K562 (cell line): ENCODE data around the gene NCF2.

Experiments used
- CBFB ChIP-seq: sonication (generic); formaldehyde crosslinking; IDR thresholded peaks from 2 replicates; pipeline ENCODE4 v1.4.0; 2020; ENCODE audit warnings: mild to moderate bottlenecking, missing genetic modification reagents
- EP300 ChIP-seq: IDR thresholded peaks from 2 replicates; pipeline ENCODE4 v1.6.1; 2012; ENCODE audit warnings: low read length, improper control_type of control experiment
- ERF ChIP-seq: fragments of 450-650 bp; formaldehyde crosslinking; IDR thresholded peaks from 2 replicates; pipeline ENCODE4 v1.4.0; 2020; ENCODE audit warnings: mild to moderate bottlenecking, mixed read lengths
- KDM5B ChIP-seq: fragments of 200-600 bp; sonication (generic); IDR thresholded peaks from 2 replicates; pipeline ENCODE4 v1.6.1; 2012; ENCODE audit warnings: low read depth, mild to moderate bottlenecking, moderate library complexity, low read length, control low read depth, inconsistent platforms; ENCODE audit not compliant: insufficient replicate concordance
- NFRKB ChIP-seq: fragments of 450-650 bp; IDR thresholded peaks from 2 replicates; pipeline ENCODE4 v1.6.1; 2016; ENCODE audit warnings: low read depth
- SETDB1 ChIP-seq: IDR thresholded peaks from one replicate; pipeline ENCODE4 v1.6.1; 2012; ENCODE audit warnings: low read length, control low read depth, inconsistent platforms
- SRSF1 ChIP-seq: fragments of 200-400 bp; formaldehyde crosslinking; IDR thresholded peaks from 2 replicates; pipeline ENCODE4 v1.6.1; 2017; ENCODE audit warnings: mild to moderate bottlenecking, low read depth, low read length, moderate library complexity
- TARDBP ChIP-seq: fragments of 450-650 bp; IDR thresholded peaks from 2 replicates; pipeline ENCODE4 v1.6.1; 2016
- TBP ChIP-seq: optimal IDR thresholded peaks from 2 replicates; pipeline ENCODE3; 2011; ENCODE audit warnings: low read depth, low read length, improper control_type of control experiment
- WHSC1 ChIP-seq: IDR thresholded peaks from one replicate; pipeline ENCODE4 v1.6.1; 2012; ENCODE audit warnings: low read length, control low read depth, inconsistent platforms
- TF ChIP-seq, protein P1 (sequence below): sonication (generic); formaldehyde crosslinking; IDR thresholded peaks from 2 replicates; pipeline ENCODE4 v1.8.0; 2022; ENCODE audit warnings: mild to moderate bottlenecking, low read depth, missing genetic modification reagents
- TF ChIP-seq, protein P2 (sequence below), 3 experiments: IDR thresholded peaks in 2 of 3; conservative IDR thresholded peaks in 1 of 3; 2 replicates each; pipeline ENCODE4 v1.5.1; 2011 to 2012; ENCODE audit warnings: low read length in 3 of 3, mild to moderate bottlenecking in 3 of 3, control low read depth in 2 of 3, improper control_type of control experiment in 1 of 3, inconsistent platforms in 1 of 3, low read depth in 1 of 3, mixed read lengths in 1 of 3, moderate library complexity in 1 of 3; ENCODE audit not compliant: insufficient read depth in 2 of 3
- TF ChIP-seq, protein P3 (sequence below): fragments of 450-650 bp; IDR thresholded peaks from 2 replicates; pipeline ENCODE4 v1.6.1; 2018; ENCODE audit warnings: mild to moderate bottlenecking, low read depth; ENCODE audit not compliant: partially characterized antibody
- TF ChIP-seq, protein P4 (sequence below), 2 experiments: fragments of 200-800 bp in 1 of 2; sonication (Bioruptor generic) in 1 of 2; sonication (generic) in 1 of 2; formaldehyde crosslinking in 1 of 2; IDR thresholded peaks in 1 of 2; conservative IDR thresholded peaks in 1 of 2; 2 replicates each; pipeline versions ENCODE4 v1.5.0 to v1.6.1; 2016 to 2020; ENCODE audit warnings: missing compliant biosample characterization in 1 of 2, missing genetic modification characterization in 1 of 2, missing genetic modification reagents in 1 of 2

DNA sequence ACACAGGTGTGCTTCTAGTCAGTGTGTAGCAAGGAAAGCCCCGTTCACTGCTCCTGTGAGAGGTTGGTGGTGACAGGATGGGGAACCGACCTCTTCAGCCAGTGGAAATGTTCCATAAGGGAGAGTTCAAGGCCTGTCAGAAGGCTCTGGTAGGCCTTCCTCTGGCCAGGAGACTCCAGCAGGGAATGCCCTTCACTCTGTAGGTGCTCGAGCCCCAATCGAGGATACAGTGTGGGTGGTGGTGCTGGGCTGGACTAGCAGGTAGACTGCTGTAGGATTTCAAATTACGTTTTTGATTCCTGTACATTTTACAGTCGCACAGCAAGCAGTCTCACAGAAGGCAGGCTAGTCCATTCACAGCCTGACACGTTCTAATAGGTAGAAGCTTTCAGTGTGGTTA, 37.8 kb downstream of the NCF2 start:
- no peak for TF ChIP-seq TARDBP
- no peak for TF ChIP-seq TBP
- TF ChIP-seq, protein P1, sequence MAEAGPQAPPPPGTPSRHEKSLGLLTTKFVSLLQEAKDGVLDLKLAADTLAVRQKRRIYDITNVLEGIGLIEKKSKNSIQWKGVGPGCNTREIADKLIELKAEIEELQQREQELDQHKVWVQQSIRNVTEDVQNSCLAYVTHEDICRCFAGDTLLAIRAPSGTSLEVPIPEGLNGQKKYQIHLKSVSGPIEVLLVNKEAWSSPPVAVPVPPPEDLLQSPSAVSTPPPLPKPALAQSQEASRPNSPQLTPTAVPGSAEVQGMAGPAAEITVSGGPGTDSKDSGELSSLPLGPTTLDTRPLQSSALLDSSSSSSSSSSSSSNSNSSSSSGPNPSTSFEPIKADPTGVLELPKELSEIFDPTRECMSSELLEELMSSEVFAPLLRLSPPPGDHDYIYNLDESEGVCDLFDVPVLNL (CRISPR knock-in tag) = no peak
- no peak for TF ChIP-seq CBFB (CRISPR knock-in tag)
- no peak for TF ChIP-seq ERF (CRISPR knock-in tag)
- no peak for TF ChIP-seq WHSC1
- no peak for TF ChIP-seq NFRKB
- TF ChIP-seq SRSF1 = no peak
- TF ChIP-seq KDM5B = no peak
- TF ChIP-seq, protein P2, sequence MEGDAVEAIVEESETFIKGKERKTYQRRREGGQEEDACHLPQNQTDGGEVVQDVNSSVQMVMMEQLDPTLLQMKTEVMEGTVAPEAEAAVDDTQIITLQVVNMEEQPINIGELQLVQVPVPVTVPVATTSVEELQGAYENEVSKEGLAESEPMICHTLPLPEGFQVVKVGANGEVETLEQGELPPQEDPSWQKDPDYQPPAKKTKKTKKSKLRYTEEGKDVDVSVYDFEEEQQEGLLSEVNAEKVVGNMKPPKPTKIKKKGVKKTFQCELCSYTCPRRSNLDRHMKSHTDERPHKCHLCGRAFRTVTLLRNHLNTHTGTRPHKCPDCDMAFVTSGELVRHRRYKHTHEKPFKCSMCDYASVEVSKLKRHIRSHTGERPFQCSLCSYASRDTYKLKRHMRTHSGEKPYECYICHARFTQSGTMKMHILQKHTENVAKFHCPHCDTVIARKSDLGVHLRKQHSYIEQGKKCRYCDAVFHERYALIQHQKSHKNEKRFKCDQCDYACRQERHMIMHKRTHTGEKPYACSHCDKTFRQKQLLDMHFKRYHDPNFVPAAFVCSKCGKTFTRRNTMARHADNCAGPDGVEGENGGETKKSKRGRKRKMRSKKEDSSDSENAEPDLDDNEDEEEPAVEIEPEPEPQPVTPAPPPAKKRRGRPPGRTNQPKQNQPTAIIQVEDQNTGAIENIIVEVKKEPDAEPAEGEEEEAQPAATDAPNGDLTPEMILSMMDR (IDR thresholded peaks at IDR 0.05 in 2 of 3, conservative IDR thresholded peaks at IDR 0.05 in 1 of 3; ENCODE audit: insufficient read depth in 2 of 3, low read depth in 1 of 3, low read length in 3 of 3) = no peak
- TF ChIP-seq, protein P3, sequence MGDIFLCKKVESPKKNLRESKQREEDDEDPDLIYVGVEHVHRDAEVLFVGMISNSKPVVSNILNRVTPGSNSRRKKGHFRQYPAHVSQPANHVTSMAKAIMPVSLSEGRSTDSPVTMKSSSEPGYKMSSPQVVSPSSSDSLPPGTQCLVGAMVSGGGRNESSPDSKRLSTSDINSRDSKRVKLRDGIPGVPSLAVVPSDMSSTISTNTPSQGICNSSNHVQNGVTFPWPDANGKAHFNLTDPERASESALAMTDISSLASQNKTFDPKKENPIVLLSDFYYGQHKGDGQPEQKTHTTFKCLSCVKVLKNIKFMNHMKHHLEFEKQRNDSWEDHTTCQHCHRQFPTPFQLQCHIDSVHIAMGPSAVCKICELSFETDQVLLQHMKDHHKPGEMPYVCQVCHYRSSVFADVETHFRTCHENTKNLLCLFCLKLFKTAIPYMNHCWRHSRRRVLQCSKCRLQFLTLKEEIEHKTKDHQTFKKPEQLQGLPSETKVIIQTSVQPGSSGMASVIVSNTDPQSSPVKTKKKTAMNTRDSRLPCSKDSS = no peak
- TF ChIP-seq, protein P4, sequence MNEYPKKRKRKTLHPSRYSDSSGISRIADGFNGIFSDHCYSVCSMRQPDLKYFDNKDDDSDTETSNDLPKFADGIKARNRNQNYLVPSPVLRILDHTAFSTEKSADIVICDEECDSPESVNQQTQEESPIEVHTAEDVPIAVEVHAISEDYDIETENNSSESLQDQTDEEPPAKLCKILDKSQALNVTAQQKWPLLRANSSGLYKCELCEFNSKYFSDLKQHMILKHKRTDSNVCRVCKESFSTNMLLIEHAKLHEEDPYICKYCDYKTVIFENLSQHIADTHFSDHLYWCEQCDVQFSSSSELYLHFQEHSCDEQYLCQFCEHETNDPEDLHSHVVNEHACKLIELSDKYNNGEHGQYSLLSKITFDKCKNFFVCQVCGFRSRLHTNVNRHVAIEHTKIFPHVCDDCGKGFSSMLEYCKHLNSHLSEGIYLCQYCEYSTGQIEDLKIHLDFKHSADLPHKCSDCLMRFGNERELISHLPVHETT (CRISPR knock-in tag; conservative IDR thresholded peaks at IDR 0.05 in 1 of 2, IDR thresholded peaks at IDR 0.05 in 1 of 2) = no peak
- TF ChIP-seq SETDB1 = no peak
- TF ChIP-seq EP300 = no peak
